Nephron (organoid): ENCODE data around the gene GMIP.
"Not testable (repeated sequence)": the region's sequence is repeated elsewhere in the genome, so short reads cannot be mapped to it uniquely, and the experiment has no call there.

ENCODE experiments used
- H3K27ac Mint-ChIP-seq, 3 experiments: 2 replicates each; pipeline ENCODE4 v1.8.0; 2020; ENCODE audit warnings: mixed read lengths in 3 of 3, mild to moderate bottlenecking in 2 of 3, moderate library complexity in 1 of 3
- H3K27me3 Mint-ChIP-seq: 2 replicates; pipeline ENCODE4 v1.8.0; 2021; ENCODE audit warnings: low read depth, mild to moderate bottlenecking, moderate library complexity, mixed read lengths
- H3K36me3 Mint-ChIP-seq: 2 replicates; pipeline ENCODE4 v1.8.0; 2020; ENCODE audit warnings: low read depth, mixed read lengths
- H3K4me1 Mint-ChIP-seq: 2 replicates; pipeline ENCODE4 v1.8.0; 2020; ENCODE audit warnings: mixed read lengths
- H3K4me3 Mint-ChIP-seq, 3 experiments: 2 replicates each; pipeline ENCODE4 v1.8.0; 2020; ENCODE audit warnings: mild to moderate bottlenecking in 3 of 3, mixed read lengths in 3 of 3, moderate library complexity in 2 of 3
- H3K9me3 Mint-ChIP-seq: 2 replicates; pipeline ENCODE4 v1.8.0; 2020; ENCODE audit warnings: mixed read lengths
- TF ChIP-seq, protein P1 (sequence below), 3 experiments: fragments of 200-600 bp; sonication (generic); IDR thresholded peaks; one replicate each; pipeline ENCODE4 v1.5.0; 2021; ENCODE audit warnings: antibody characterized with exemption in 3 of 3; ENCODE audit not compliant: unreplicated experiment in 3 of 3

The GMIP gene

DNA sequence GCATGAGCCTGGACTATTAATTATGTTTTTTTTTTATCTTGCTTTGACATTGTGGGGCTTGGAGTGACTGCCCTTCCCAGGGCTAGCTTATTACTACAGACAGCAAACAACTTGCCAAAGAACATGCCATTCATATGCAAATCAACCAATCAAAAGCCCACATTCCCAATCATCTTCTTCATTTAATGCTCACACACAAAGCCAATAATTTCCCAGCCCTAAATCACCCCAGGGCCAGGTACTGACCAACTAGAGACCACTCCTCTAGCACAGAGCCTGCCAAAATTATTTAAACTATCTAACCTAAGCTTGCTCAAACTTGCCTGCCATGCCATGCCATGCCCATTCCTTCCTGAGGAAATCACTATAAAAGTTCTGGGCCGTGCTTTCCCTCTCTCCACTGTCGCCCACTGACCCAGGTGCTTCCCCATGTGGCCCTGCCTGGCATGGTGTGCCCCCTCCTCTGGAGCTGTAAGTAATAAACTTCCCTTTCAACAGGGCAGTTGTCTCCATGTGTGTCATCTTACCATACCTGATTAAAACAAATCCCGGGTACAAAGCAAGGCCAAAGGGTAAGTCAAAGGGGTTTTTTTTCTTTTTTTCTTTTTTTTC, 40.6 kb downstream of the GMIP start:
- peaks cover 4% of the 10 kb centered on the region for H3K36me3 Mint-ChIP-seq
- H3K27me3 Mint-ChIP-seq = no peaks in the 10 kb centered on the region
- TF ChIP-seq, protein P1, sequence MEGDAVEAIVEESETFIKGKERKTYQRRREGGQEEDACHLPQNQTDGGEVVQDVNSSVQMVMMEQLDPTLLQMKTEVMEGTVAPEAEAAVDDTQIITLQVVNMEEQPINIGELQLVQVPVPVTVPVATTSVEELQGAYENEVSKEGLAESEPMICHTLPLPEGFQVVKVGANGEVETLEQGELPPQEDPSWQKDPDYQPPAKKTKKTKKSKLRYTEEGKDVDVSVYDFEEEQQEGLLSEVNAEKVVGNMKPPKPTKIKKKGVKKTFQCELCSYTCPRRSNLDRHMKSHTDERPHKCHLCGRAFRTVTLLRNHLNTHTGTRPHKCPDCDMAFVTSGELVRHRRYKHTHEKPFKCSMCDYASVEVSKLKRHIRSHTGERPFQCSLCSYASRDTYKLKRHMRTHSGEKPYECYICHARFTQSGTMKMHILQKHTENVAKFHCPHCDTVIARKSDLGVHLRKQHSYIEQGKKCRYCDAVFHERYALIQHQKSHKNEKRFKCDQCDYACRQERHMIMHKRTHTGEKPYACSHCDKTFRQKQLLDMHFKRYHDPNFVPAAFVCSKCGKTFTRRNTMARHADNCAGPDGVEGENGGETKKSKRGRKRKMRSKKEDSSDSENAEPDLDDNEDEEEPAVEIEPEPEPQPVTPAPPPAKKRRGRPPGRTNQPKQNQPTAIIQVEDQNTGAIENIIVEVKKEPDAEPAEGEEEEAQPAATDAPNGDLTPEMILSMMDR (IDR thresholded peaks at IDR 0.05; ENCODE audit: unreplicated experiment in 3 of 3) = no peak
- peaks cover 6% of the 10 kb centered on the region for H3K4me1 Mint-ChIP-seq
- H3K27ac Mint-ChIP-seq = no peak overlapping the region
- H3K4me3 Mint-ChIP-seq = no peak overlapping the region
- no peaks in the 10 kb centered on the region for H3K9me3 Mint-ChIP-seq

DNA sequence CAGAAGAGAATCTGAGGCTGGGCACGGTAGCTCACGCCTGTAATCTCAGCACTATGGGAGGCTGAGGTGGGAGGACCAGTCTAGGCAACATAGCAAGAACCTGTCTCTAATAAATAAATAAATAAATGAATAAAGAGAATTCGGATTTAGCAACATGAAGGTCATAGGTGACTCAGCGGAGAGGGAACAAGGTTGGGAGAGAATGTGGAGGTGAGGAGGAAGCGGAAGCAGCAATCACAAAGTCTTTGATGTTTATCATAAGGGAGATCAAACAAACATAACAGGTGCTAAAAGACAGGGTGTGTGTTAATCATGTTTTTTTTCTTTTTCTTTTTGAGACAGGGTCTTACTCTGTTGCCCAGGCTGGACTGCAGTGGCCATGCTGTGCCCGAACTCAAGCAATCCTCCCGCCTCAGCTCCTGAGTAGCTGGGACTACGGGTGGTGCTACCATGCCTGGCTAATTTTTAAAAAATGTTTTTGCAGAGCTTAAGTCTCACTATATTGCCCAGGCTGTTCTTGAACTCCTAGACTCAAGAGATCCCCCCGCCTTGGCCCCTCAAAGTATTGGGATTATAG, 41.2 kb downstream of the GMIP start:
- H3K4me3 Mint-ChIP-seq = no peak overlapping the region
- peaks cover 6% of the 10 kb centered on the region for H3K36me3 Mint-ChIP-seq
- H3K27me3 Mint-ChIP-seq = no peaks in the 10 kb centered on the region
- no peaks in the 10 kb centered on the region for H3K9me3 Mint-ChIP-seq
- H3K27ac Mint-ChIP-seq = no peak overlapping the region
- H3K4me1 Mint-ChIP-seq = peaks cover 6% of the 10 kb centered on the region
- TF ChIP-seq, protein P1 (IDR thresholded peaks at IDR 0.05; ENCODE audit: unreplicated experiment in 3 of 3) = no peak

DNA sequence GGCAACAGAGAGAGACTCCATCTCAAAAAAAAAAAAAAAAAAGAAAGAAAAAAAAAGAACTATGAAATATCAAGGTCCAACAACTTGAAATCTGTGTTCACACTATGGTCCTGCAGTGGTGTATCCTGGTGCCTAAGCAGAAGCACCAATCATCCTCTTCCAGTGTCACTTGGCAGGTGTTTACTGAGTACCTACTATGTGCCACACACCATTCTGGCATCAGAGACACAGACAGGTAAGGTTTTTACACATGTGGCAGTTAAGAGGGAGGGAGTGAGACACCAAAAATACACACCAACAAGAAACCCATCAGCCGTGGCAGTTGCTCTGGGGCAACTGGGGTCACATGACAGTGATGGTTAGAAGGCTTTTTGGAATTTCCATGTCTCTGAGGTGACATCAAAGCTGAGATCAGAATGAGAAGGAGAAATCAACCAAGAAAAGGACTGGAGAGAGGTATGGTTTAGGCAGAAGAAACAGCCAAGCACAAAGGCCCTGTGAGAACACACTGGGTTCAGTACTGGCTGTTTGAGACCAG, 42.6 kb downstream of the GMIP start:
- Mint-ChIP-seq H3K36me3 (peaks cover 6% of the 10 kb centered on the region), H3K9me3 (no peaks in the 10 kb centered on the region), H3K27me3 (no peaks in the 10 kb centered on the region), H3K4me3 (no peak overlapping the region), H3K27ac (no peak overlapping the region), H3K4me1 (peaks cover under 1% of the 10 kb centered on the region)
- TF ChIP-seq, protein P1 (IDR thresholded peaks at IDR 0.05; ENCODE audit: unreplicated experiment in 3 of 3) = no peak

DNA sequence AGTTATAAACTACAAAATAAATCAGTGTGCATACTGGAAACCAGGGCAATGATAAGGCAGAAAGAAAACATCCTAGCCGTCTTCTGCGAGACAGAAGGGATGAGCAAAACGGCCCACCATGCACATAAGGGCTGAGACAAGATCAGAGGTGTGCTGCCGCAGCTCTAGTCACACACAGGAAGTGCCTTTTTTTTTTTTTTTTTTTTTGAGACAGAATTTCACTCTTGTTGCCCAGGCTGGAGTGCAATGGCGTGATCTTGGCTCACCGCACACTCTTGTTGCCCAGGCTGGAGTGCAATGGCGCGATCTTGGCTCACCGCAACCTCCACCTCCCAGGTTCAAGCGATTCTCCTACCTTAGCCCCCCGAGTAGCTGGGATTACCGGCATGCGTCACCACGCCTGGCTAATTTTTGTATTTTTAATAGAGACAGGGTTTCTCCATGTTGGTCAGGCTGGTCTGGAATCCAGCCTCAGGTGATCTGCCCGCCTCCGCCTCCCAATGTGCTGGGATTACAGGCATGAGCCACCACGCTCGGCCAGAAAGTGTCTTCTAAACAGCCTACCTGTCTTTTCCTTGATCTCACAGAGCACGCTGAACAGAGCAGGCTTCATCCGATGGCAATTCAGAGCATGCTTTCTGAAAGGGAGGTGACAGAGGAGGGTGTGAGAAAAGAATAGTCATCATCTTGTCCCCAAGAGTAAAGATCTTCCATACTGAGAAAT, 44.6 kb downstream of the GMIP start:
- not testable (repeated sequence) for H3K36me3 Mint-ChIP-seq, H3K9me3 Mint-ChIP-seq, H3K4me3 Mint-ChIP-seq, H3K4me1 Mint-ChIP-seq, H3K27me3 Mint-ChIP-seq, H3K27ac Mint-ChIP-seq

DNA sequence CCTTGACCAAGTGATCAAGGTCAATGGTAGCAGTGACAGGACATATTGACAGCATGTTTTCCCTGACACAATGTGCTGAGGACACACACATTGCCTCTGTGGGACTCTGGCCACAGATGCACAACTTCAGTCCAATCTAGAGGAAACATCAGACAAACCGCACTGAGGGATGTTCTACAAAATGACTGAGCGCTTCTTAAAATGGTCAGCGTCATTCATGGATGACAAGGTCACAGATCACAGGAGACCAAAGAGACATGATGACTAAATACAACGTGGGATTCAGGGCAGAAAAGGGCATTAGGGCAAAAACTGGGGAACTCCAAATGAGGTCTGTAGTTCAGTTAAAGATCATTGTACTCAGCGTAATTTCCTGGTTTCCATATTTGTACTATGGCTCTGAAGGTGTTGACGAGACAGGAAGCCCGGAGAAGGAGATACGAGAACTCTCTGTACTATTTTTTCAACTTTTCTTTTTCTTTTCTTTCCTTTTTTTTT, 45.6 kb downstream of the GMIP start:
- H3K27me3 Mint-ChIP-seq = no peaks in the 10 kb centered on the region
- no peaks in the 10 kb centered on the region for H3K4me1 Mint-ChIP-seq
- no peak overlapping the region for H3K27ac Mint-ChIP-seq
- H3K4me3 Mint-ChIP-seq = no peak overlapping the region
- TF ChIP-seq, protein P1 (IDR thresholded peaks at IDR 0.05; ENCODE audit: unreplicated experiment in 3 of 3) = no peak
- H3K36me3 Mint-ChIP-seq = peaks cover 13% of the 10 kb centered on the region
- H3K9me3 Mint-ChIP-seq = no peaks in the 10 kb centered on the region

DNA sequence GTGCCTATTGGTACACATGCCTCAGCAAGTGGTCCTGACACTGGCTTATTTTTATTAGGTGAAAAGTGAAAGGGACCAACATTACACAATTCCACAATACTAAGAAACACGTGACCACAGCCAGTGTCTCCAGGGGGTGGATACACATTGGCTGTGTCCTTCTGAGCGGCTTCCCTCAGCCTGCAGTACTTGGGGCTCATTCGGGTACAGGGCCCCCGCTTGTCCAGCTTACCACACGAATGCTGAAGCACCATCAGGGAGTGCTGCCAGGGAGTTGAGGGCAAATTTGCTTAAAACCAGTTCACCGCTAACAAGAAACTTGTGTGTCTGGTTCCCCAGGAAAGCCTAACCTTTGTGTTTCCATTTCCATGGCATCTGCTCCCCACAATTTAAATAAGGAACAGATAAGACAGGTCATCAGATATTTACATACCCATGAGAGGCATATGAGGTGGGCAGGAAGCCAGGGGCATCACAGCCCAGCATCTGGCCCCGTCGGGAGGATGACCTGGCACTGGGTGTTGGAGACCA, 48.2 kb downstream of the GMIP start:
- TF ChIP-seq, protein P1 (IDR thresholded peaks at IDR 0.05; ENCODE audit: unreplicated experiment in 3 of 3) = no peak
- no peaks in the 10 kb centered on the region for H3K27me3 Mint-ChIP-seq
- peaks cover 6% of the 10 kb centered on the region for H3K4me1 Mint-ChIP-seq
- no peaks in the 10 kb centered on the region for H3K9me3 Mint-ChIP-seq
- H3K4me3 Mint-ChIP-seq = no peak overlapping the region
- peaks cover 17% of the 10 kb centered on the region for H3K36me3 Mint-ChIP-seq
- no peak overlapping the region for H3K27ac Mint-ChIP-seq
